Esophagus muscularis mucosa (tissue), 4 donors: ENCODE results near the gene CHCHD3.

Experiments used
- CTCF ChIP-seq, 3 experiments: fragments of 200-600 bp in 2 of 3; fragments of 450-650 bp in 1 of 3; sonication (generic) in 2 of 3; IDR thresholded peaks; one replicate each; pipeline ENCODE4 v1.5.1; 2017 to 2019; ENCODE audit warnings: antibody characterized with exemption in 3 of 3, mild to moderate bottlenecking in 2 of 3, moderate library complexity in 1 of 3
- EP300 ChIP-seq: sonication (generic); formaldehyde crosslinking; IDR thresholded peaks from one replicate; pipeline ENCODE4 v1.6.1; 2017; ENCODE audit warnings: antibody characterized with exemption
- POLR2A ChIP-seq: fragments of 450-650 bp; IDR thresholded peaks from one replicate; pipeline ENCODE4 v1.6.1; 2017; ENCODE audit warnings: antibody characterized with exemption, moderate library complexity, mild to moderate bottlenecking, low read depth

- TF ChIP-seq CTCF (IDR thresholded peaks at IDR 0.05) (no peak), EP300 (no peak), POLR2A (no peak)
Measured at GRCh38 chr7:132993377-132994013, 88.4 kb downstream of the CHCHD3 start.
